Measurements from ENCODE around the gene AIG1. TPM values are rescaled to one million over a fixed set of nuclear protein-coding genes. Genes with fewer than 3 reads are reported as not detected.

Gene AIG1
- total and polyA plus RNA-seq, 2 of the 4 experiments (the other 2 are of a cell fraction) = 21.3 to 27.1 TPM

- Histone ChIP-seq H3K36me3 (ENCODE audit: control insufficient read depth, insufficient read depth, low read length) (no peaks in the 10 kb centered on the region), H2BK20ac (ENCODE audit: low read depth, low read length) (no peak overlapping the region), H2AK5ac (ENCODE audit: low read depth, low read length) (no peak overlapping the region), H3K23ac (ENCODE audit: low read depth, low read length) (no peak overlapping the region), H4K8ac (ENCODE audit: low read depth in 2 of 2, low read length in 2 of 2) (no peak overlapping the region), H3K4me2 (ENCODE audit: low read depth, low read length) (no peak overlapping the region), H3K4ac (ENCODE audit: low read depth, low read length) (no peak overlapping the region), H2BK5ac (ENCODE audit: low read depth, low read length, poor library complexity, severe bottlenecking) (no peak overlapping the region), H2AK9ac (replicated peaks; ENCODE audit: low read depth, low read length, poor library complexity) (no peak overlapping the region), H3K27ac (ENCODE audit: insufficient read depth, low read length) (peak overlapping the region; percentile 32; the same call in 1 of the 2 replicates), H3K27me3 (ENCODE audit: control insufficient read depth, insufficient read depth, low read length) (no peaks in the 10 kb centered on the region), H3K9ac (ENCODE audit: low read depth, low read length) (no peak overlapping the region), H3K14ac (replicated peaks; ENCODE audit: low read depth, low read length) (no peak overlapping the region), H3K4me1 (ENCODE audit: control insufficient read depth, insufficient read depth, low read length) (peaks cover 4% of the 10 kb centered on the region; the same call in 1 of the 2 replicates), H3K56ac (ENCODE audit: extremely low read depth, insufficient read depth, low read length) (no peak overlapping the region), H3K4me3 (ENCODE audit: insufficient read depth, low read depth, low read length) (no peak overlapping the region), H2BK15ac (ENCODE audit: low read depth, low read length) (no peak overlapping the region; the same call in 2 of the 3 replicates), H3K9me1 (ENCODE audit: insufficient read depth, low read length) (no peaks in the 10 kb centered on the region), H4K20me1 (ENCODE audit: insufficient read depth, low read length) (no peaks in the 10 kb centered on the region), H4K91ac (ENCODE audit: insufficient read depth, low read depth, low read length) (no peak overlapping the region), H3K9me3 (ENCODE audit: control insufficient read depth, insufficient read depth, low read length) (no peaks in the 10 kb centered on the region), H2AFZ (replicated peaks; ENCODE audit: low read length, poor library complexity) (no peak overlapping the region), H3K79me1 (ENCODE audit: low read depth in 1 of 2, low read length in 2 of 2) (no peaks in the 10 kb centered on the region), H4K5ac (ENCODE audit: low read depth, low read length) (no peak overlapping the region), H2BK120ac (ENCODE audit: low read depth, low read length) (no peak overlapping the region), H3K18ac (ENCODE audit: low read depth, low read length) (no peak overlapping the region)
- DNase-seq (no peak), ATAC-seq (ENCODE audit: low read depth) (peak; percentile 37)
- dilution Hi-C loops (cut with HindIII; ENCODE audit: low sequenced_read_pairs, unreplicated experiment) (no loop called here), intact Hi-C loops (cut with micrococcal nuclease) (no loop called here), in situ Hi-C loops (cut with MboI; ENCODE audit: low sequenced_read_pairs) (no loop called here)
- CTCF ChIA-PET = interaction anchor here (1.7 kb wide), 1 partner anchor 8 kb away, joined by 3 read pairs; no protein-coding TSS in a partner anchor
- POLR2A ChIA-PET (ENCODE audit: unreplicated experiment) = no interaction called here
- WGBS, 2 experiments (ENCODE audit: extremely low coverage in 2 of 2, insufficient read length in 1 of 2) = no CpG with 5 or more reads among the region's 1 CpG
- BruUV-seq (replicated peaks) = no TSS peak
- TF ChIP-seq MAZ (IDR thresholded peaks at IDR 0.05; ENCODE audit: borderline replicate concordance, low read depth, low read length) = no peak
- no peak for TF ChIP-seq POLR2A (IDR thresholded peaks at IDR 0.05; ENCODE audit: low read depth, low read length)
- TF ChIP-seq CHD1 (IDR thresholded peaks at IDR 0.05; ENCODE audit: low read depth, low read length) = no peak
- no peak for TF ChIP-seq USF2 (IDR thresholded peaks at IDR 0.05; ENCODE audit: low read depth, low read length)
- TF ChIP-seq BHLHE40 (IDR thresholded peaks at IDR 0.05; ENCODE audit: low read depth, low read length) = no peak
- no peak for TF ChIP-seq MXI1 (IDR thresholded peaks at IDR 0.05; ENCODE audit: borderline replicate concordance, low read depth, low read length)
- no peak for TF ChIP-seq ELK1 (IDR thresholded peaks at IDR 0.05; ENCODE audit: borderline replicate concordance, low read depth, low read length)
- TF ChIP-seq RAD21 (IDR thresholded peaks at IDR 0.05; ENCODE audit: low read length) = no peak
- TF ChIP-seq CEBPB (IDR thresholded peaks at IDR 0.05; ENCODE audit: low read depth, low read length) = no peak
- no peak for TF ChIP-seq FOS (IDR thresholded peaks at IDR 0.05; ENCODE audit: low read depth, low read length)
- no peak for TF ChIP-seq MAFK (IDR thresholded peaks at IDR 0.05; ENCODE audit: low read depth, low read length)
- no peak for TF ChIP-seq SMC3 (IDR thresholded peaks at IDR 0.05; ENCODE audit: low read depth, low read length)
- no peak for TF ChIP-seq CTCF (conservative IDR thresholded peaks at IDR 0.05; ENCODE audit: low read depth, low read length)
- no peak for TF ChIP-seq NFE2L2 (IDR thresholded peaks at IDR 0.05; ENCODE audit: low read depth, low read length)
- TF ChIP-seq RFX5 (IDR thresholded peaks at IDR 0.05; ENCODE audit: low read depth, low read length) = no peak
- no peak for TF ChIP-seq RCOR1 (IDR thresholded peaks at IDR 0.05; ENCODE audit: insufficient replicate concordance, low read length)
Observed at GRCh38 chr6:143332153-143332845, 271.6 kb downstream of the AIG1 start.
